ENCODE data around the gene PLXND1. TPM values are rescaled to one million over a fixed set of nuclear protein-coding genes. Genes with fewer than 3 reads are reported as not detected.

The PLXND1 gene
- total RNA-seq, 1 experiment from 2014 or later, result 47.3 TPM

GRCh38 chr3:129622226-129622874, 15.9 kb upstream of the PLXND1 start:
- CTCF ChIA-PET, result interaction anchor here (1.2 kb wide), 1 partner anchor 312 kb away, joined by 3 read pairs; no protein-coding TSS in a partner anchor
- no peaks in the 10 kb centered on the region for H3K79me2 ChIP-seq (ENCODE audit: insufficient read depth, low read length)
- POLR2A ChIA-PET, result interaction anchor here (0.5 kb wide), 1 partner anchor 139 kb away, joined by 3 read pairs; no protein-coding TSS in a partner anchor
- no peaks in the 10 kb centered on the region for H3K9me3 ChIP-seq (ENCODE audit: control insufficient read depth in 1 of 2, insufficient read depth in 1 of 2, low read depth in 1 of 2, low read length in 2 of 2)
- RAD21 ChIA-PET (ENCODE audit: low non-redundant PET in 1 of 2, low total read pairs in 2 of 2, uncharacterized antibody in 2 of 2, unreplicated experiment in 2 of 2), result interaction anchor here in 1 of 2 experiments (0.6 kb wide), 1 partner anchor 175 kb away, joined by 4 read pairs; no protein-coding TSS in a partner anchor
- H3K4me2 ChIP-seq (ENCODE audit: low read length), result no peak overlapping the region
- H3K36me3 ChIP-seq (ENCODE audit: control insufficient read depth in 1 of 2, insufficient read depth in 2 of 2, low read length in 2 of 2), result no peaks in the 10 kb centered on the region
- no peak for TF ChIP-seq CBX3 (IDR thresholded peaks at IDR 0.05; ENCODE audit: low read depth)
- TF ChIP-seq EZH2 (IDR thresholded peaks at IDR 0.05), result no peak
- TF ChIP-seq EZH2phosphoT487 (IDR thresholded peaks at IDR 0.05; ENCODE audit: borderline replicate concordance), result no peak
- no peak for TF ChIP-seq YY1 (IDR thresholded peaks at IDR 0.05; ENCODE audit: extremely low read depth, insufficient replicate concordance, low read depth, low read length)
- no peak for TF ChIP-seq ZFX (IDR thresholded peaks at IDR 0.05)
- no peak for TF ChIP-seq TCF7L2 (IDR thresholded peaks at IDR 0.05; ENCODE audit: borderline replicate concordance, extremely low read depth, insufficient read depth, insufficient read length)
- no peak for TF ChIP-seq SRF (IDR thresholded peaks at IDR 0.05; ENCODE audit: low read depth)
- TF ChIP-seq SP1 (IDR thresholded peaks at IDR 0.05; ENCODE audit: low read depth), result no peak
- TF ChIP-seq POLR2AphosphoS5 (IDR thresholded peaks at IDR 0.05; ENCODE audit: low read depth, low read length), result no peak
- TF ChIP-seq CTCF (IDR thresholded peaks at IDR 0.05 in 2 of 3, conservative IDR thresholded peaks at IDR 0.05 in 1 of 3; ENCODE audit: borderline replicate concordance in 1 of 3, insufficient read depth in 1 of 3, low read depth in 2 of 3, low read length in 2 of 3), result no peak
- TF ChIP-seq ZBTB33 (IDR thresholded peaks at IDR 0.05; ENCODE audit: extremely low read depth, insufficient replicate concordance, low read length), result no peak
- TF ChIP-seq JUND (IDR thresholded peaks at IDR 0.05), result no peak
- TF ChIP-seq RAD21 (IDR thresholded peaks at IDR 0.05; ENCODE audit: low read depth), result no peak
- no peak for TF ChIP-seq ZNF274 (IDR thresholded peaks at IDR 0.05; ENCODE audit: low read depth, low read length)
- no peak for TF ChIP-seq FOSL1 (IDR thresholded peaks at IDR 0.05; ENCODE audit: low read depth)
- TF ChIP-seq MAX (IDR thresholded peaks at IDR 0.05), result no peak
- H2AFZ ChIP-seq (ENCODE audit: low read depth, low read length, poor library complexity, severe bottlenecking), result no peak overlapping the region
- no TSS peak for BruUV-seq (replicated peaks)
- no peak overlapping the region for H3K4me3 ChIP-seq (replicated peaks in 1 of 2; ENCODE audit: low read depth in 1 of 2, low read length in 2 of 2)
- no peak overlapping the region for H3K9ac ChIP-seq (ENCODE audit: low read length)
- H3K27me3 ChIP-seq (ENCODE audit: insufficient read depth, low read length), result no peaks in the 10 kb centered on the region
- ATAC-seq, result no peak
- H3K9me2 ChIP-seq (ENCODE audit: insufficient read depth), result no peaks in the 10 kb centered on the region
- H4K20me1 ChIP-seq (ENCODE audit: insufficient read depth), result no peaks in the 10 kb centered on the region
- no peak overlapping the region for H3K27ac ChIP-seq (ENCODE audit: low read depth, low read length)
- no peak for DNase-seq (ENCODE audit: low read depth, low spot score)
- intact Hi-C loops (cut with micrococcal nuclease), result no loop called here
- peaks cover 15 to 19% of the 10 kb centered on the region in 2 experiments for H3K4me1 ChIP-seq (ENCODE audit: control insufficient read depth in 1 of 2, insufficient read depth in 2 of 2, low read length in 2 of 2)

Measured in HCT116 (cell line).